GM19023 (cell line): Measurements from ENCODE around the gene RD3L.
"Not testable (repeated sequence)": the region's sequence is repeated elsewhere in the genome, so short reads cannot be mapped to it uniquely, and the experiment has no call there.

Experiments
- ATAC-seq: cut with Tn5 transposase; IDR thresholded peaks from one replicate; pipeline ENCODE4 v1.9.1; 2021; ENCODE audit warnings: mild to moderate bottlenecking, moderate library complexity; ENCODE audit not compliant: unreplicated experiment

RD3L gene

GRCh38 chr14:103941973-103942736 is at the start of gene RD3L:
RD3L (minus strand) TSS chr14:103942529; CDS start chr14:103941695, 834 bp downstream.
- no peak for ATAC-seq

DNA sequence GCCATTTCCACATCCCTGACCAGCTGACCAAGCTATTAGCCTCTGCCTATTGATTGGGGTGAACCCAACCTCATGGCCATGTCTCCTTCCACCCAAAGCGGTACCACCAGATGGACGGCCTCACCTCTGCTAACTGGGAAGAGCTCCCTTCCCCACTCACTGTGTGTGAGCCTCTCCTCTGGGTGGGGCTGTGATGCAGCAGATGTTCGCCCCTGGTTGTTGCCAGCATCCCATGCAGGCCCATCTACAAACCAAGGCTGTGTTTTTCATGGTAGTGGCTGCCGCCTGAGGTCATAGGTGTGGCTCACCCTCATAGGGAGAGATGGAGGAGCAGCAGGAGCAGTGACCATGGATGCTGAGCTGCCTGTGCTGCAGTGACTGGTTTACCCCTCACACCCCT is 47.6 kb upstream of the RD3L start:
- no peak for ATAC-seq

DNA sequence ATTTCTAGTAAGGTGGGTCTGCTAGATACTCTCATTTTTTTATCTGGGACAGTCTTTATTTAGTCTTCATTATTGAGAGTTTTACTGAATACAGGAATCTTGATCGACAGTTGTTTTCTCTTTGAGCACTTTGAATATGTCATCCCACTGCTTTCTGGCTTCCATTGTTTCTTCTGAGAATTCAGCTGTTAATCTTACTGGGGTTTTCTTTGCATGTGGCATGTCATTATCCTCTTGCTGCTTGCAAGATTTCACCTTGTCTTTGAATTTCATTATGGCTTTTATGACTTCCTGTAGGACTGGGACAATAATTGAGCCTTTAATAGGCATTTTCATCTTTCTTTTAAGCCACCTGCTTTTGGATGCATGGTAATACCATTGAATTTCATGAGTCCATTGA is 46.7 kb upstream of the RD3L start:
- no peak for ATAC-seq

GRCh38 chr14:103984196-103984595 is 41.9 kb upstream of the RD3L start:
- ATAC-seq = no peak

GRCh38 chr14:103980623-103981238 is 38.4 kb upstream of the RD3L start:
- not testable (repeated sequence) for ATAC-seq

DNA sequence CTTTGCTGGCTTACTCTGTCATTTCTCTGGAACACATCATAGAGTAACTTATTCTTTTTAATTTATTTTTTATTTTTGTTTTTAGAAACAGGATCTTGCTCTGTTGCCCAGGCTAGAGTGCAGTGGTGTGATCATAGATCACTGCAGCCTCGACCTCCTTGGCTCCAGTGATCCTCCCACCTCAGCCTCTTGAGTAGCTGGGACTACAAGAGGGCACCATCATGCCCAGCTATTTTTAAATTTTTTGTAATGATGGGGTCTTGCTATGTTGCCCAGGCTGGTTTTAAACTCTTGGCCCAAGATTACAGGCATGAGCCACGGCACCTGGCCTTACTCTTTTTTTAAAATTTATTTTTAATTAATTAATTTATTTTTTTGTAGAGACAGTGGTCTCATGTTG is 32.2 kb upstream of the RD3L start:
- no peak for ATAC-seq

GRCh38 chr14:103973354-103973753 is 31.0 kb upstream of the RD3L start:
- no peak for ATAC-seq

GRCh38 chr14:103969961-103970360 is 27.6 kb upstream of the RD3L start:
- no peak for ATAC-seq

DNA sequence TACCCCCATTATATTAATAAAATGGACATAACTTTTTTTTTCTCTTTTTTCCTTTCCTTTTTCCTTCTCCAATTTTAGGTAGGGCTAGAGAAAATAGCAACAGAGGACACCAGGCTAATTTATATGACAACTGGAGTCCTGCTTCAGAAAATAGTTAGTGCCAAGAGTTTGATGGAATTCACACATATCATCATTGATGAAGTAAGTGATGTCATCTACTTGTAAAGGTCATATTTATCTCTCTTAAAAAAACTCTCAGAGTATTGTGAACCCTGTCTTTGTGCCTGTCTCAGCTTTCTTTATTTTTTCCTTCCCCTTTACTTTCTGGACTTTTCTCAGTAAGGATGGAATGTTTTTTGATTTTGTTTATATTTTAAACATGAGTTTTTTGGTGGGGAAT is 24.3 kb upstream of the RD3L start:
- no peak for ATAC-seq

DNA sequence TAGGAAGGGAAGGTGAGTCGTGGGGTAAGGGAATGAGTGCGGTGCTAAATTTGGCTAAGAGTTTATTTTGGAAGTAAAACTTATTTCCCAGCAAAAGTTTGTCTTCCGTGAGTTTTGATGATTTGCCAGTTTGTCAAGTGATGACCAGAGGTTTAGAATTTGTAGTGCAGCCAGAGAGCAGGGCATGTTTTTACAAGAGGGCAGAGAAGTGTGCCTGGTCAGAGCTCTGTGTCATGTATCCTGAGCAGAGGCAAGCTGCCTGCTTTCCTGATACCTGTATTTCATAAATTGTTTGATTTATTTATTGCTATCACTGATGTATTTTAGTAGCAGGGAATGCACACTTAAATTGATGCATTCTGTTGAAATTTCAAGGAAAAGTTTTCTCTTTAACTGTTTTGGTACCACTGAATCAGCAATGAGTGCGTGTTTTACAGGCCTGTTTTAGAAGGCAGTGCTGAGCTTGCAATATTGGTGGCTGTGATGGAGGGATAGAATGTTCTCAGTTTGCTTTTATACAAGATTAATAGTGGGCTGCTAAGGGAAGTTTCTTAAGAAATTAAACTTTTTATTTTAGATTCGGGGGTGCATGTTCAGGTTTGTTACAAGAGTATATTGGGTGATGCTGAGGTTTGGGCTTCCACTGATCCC is 19.7 kb upstream of the RD3L start:
- ATAC-seq = no peak

- no peak for ATAC-seq
Measured at GRCh38 chr14:103960457-103961055, 18.2 kb upstream of the RD3L start.

GRCh38 chr14:103949131-103949790 is 6.9 kb upstream of the RD3L start:
- ATAC-seq = no peak

GRCh38 chr14:103948442-103948841 is 6.1 kb upstream of the RD3L start:
- no peak for ATAC-seq

GRCh38 chr14:103946975-103947374 is 4.6 kb upstream of the RD3L start:
- no peak for ATAC-seq

DNA sequence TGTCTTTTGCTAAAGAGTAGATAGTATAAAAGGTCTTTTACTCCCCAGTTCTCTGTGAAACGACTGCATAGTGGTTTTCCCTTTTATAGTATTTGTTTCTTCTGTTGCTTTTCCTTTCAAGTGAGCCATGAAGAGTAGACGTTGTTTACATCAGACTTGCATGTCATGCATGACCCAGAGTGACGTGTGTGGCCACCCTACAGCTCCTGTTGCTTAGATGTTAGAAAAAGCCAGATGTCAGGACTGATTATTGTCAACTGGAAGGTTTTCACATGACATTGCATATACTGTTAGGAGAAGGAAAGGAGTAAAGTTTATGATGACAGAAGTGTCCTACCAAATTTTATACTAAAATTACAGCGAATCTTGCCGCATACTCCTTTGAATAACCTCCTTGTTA is 1.3 kb upstream of the RD3L start:
- no peak for ATAC-seq

DNA sequence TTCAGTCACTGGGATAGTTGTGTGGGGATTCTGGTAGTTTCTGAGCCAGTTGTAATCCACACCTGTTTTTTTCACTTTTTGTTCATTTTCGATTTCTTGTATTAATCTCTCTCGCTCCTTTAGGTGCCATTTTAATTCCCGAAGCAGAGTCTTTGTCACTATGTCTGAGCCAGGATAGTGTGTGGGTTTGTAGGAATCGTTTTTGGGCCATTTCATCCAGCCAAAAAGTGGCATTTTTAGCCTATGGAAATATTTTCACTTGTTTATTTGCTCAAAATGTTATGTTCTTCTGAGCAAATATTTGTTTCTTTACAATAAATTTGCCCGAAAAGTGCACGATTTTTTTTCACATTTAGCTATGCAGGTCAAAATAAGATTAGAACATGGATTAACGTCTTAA is 867 bp downstream of the RD3L start:
- ATAC-seq = no peak

DNA sequence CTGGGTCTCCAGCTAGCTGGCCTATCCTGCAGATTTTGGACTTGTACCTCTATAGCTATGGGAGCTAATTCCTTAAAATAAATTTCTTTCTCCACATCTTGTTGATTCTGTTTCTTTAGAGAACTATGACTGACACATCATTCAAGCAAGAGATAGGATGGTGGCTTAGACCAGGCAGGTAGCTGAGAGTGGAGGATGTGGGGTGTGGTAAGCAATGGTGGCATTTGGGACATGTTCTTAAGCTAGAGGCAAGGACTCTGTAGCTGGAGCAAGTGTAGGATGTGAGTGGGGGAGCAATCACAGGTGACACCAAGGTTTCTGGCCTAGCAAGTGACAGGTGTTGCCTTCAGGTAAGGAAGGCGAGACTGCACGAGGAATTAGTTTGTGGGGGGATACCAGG is 7.2 kb downstream of the RD3L start:
- ATAC-seq = no peak

DNA sequence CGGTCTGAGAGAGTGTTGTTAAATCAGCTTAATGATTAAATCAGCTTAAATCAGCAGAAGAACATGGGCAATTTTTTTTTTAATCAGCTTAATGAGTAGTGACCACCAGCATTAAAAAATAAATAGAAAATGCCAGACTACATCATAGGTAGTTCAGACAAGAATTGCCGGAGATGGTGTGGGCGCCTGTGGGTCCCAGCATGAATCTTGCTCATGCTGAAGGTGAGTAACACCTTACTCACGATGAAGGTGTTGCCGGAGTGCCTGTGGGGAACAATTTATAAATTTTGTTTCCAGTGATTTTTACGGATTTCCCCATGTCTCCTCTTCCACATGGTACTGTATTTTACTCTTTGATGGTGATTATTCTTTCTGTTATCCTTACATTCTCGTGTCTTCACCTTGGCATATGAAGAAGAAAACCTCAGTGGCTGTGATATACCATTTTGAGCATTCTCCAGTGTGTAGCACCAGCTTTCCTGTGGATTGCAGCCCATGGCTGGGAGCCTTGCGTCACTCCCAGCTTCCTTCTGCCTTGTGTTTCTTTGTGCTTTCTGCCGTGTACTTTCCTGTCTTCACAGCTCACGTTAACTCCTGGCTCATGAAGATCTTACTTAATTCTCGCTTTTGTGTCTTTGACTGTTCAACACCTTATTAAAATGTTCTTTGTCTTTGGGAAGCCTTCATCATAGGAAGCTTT is 9.4 kb downstream of the RD3L start:
- ATAC-seq = no peak

DNA sequence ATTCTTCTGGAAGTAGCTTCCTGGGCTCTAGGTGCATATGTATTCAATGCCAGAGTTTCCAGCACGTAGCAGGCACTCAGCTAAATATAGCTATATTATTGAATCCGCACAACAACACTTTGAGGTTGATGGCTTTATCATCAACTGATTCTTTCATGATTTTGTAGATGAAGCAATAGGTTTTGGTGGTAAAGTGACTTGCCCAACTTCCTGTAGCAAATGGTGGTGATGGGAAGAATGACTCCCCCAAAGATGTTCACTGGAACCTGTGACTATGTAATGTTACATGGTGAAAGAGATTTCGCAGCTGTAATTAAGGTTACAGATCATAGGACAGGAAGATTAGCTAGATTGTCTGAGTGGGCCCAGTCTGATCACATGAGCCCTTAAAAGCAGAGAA is 10.9 kb downstream of the RD3L start:
- no peak for ATAC-seq

DNA sequence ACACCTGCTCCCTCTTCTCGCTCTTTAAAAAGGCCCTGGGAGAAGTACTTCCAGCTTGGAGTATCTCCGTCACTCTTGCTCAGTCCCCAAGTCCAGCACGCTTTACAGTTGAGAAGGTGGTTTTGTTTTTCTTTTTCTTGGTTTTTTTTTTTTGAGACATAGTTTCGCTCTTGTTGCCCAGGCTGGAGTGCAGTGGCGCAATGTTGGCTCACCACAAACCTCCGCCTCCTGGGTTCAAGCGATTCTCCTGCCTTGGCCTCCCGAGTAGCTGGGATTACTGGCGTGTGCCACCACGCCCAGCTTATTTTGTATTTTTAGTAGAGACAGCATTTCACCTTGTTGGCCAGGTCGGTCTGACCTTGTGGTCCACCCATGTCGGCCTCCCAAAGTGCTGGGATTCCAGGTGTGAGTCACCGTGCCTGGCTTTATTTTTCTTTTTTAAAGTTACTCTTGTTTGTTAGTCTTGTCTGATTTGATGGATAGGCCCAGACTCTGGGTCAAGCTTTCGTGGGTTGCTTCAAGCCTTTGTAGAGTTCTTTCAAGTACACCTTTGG is 12.2 kb downstream of the RD3L start:
- no peak for ATAC-seq
